ENCODE data around the gene SLC15A1. TPM values are rescaled to one million over a fixed set of nuclear protein-coding genes. Genes with fewer than 3 reads are reported as not detected.

SLC15A1 gene
- total RNA-seq, 1 experiment from 2014 or later: not detected

GRCh38 chr13:98781905-98782304 lies 29.4 kb upstream of the SLC15A1 start:
- no peak for DNase-seq (ENCODE audit: low spot score)

GRCh38 chr13:98781470-98781869 lies 29.0 kb upstream of the SLC15A1 start:
- DNase-seq (ENCODE audit: low spot score): no peak

- DNase-seq (ENCODE audit: low spot score): no peak
Measured at GRCh38 chr13:98781045-98781444, 28.6 kb upstream of the SLC15A1 start.

GRCh38 chr13:98780451-98780850 lies 28.0 kb upstream of the SLC15A1 start:
- DNase-seq (ENCODE audit: low spot score): no peak

GRCh38 chr13:98779695-98780094 lies 27.2 kb upstream of the SLC15A1 start:
- DNase-seq (ENCODE audit: low spot score): no peak

- DNase-seq (ENCODE audit: low spot score): no peak
Measured at GRCh38 chr13:98778749-98779148, 26.3 kb upstream of the SLC15A1 start.

- no peak for DNase-seq (ENCODE audit: low spot score)
Measured at GRCh38 chr13:98776644-98777043, 24.2 kb upstream of the SLC15A1 start.

GRCh38 chr13:98775844-98776598 lies 23.5 kb upstream of the SLC15A1 start:
- peak; percentile 98 for DNase-seq (ENCODE audit: low spot score)

- no peak for DNase-seq (ENCODE audit: low spot score)
Measured at GRCh38 chr13:98775386-98775785, 22.9 kb upstream of the SLC15A1 start.

- no peak for DNase-seq (ENCODE audit: low spot score)
Measured at GRCh38 chr13:98774776-98775175, 22.3 kb upstream of the SLC15A1 start.

GRCh38 chr13:98773921-98774320 lies 21.4 kb upstream of the SLC15A1 start:
- no peak for DNase-seq (ENCODE audit: low spot score)

- no peak for DNase-seq (ENCODE audit: low spot score)
Measured at GRCh38 chr13:98772794-98773452, 20.5 kb upstream of the SLC15A1 start.

- DNase-seq (ENCODE audit: low spot score): no peak
Measured at GRCh38 chr13:98771838-98772611, 19.6 kb upstream of the SLC15A1 start.

GRCh38 chr13:98769736-98770135 lies 17.3 kb upstream of the SLC15A1 start:
- no peak for DNase-seq (ENCODE audit: low spot score)

GRCh38 chr13:98768522-98768921 lies 16.1 kb upstream of the SLC15A1 start:
- DNase-seq (ENCODE audit: low spot score): no peak

- DNase-seq (ENCODE audit: low spot score): no peak
Measured at GRCh38 chr13:98766697-98767096, 14.2 kb upstream of the SLC15A1 start.

- DNase-seq (ENCODE audit: low spot score): no peak
Measured at GRCh38 chr13:98765996-98766519, 13.6 kb upstream of the SLC15A1 start.

GRCh38 chr13:98761986-98762616 lies 9.6 kb upstream of the SLC15A1 start:
- no peak for DNase-seq (ENCODE audit: low spot score)

- peak; percentile 64 for DNase-seq (ENCODE audit: low spot score)
Measured at GRCh38 chr13:98761126-98761985, 8.9 kb upstream of the SLC15A1 start.

- DNase-seq (ENCODE audit: low spot score): no peak
Measured at GRCh38 chr13:98755729-98756128, 3.3 kb upstream of the SLC15A1 start.

GRCh38 chr13:98755116-98755515 lies 2.6 kb upstream of the SLC15A1 start:
- no peak for DNase-seq (ENCODE audit: low spot score)
